Liver (tissue), 9 donors: ENCODE measurements around the gene WIPI1. TPM values are rescaled to one million over a fixed set of nuclear protein-coding genes. Genes with fewer than 3 reads are reported as not detected.

Experiments used
- DNase-seq: peaks from one replicate; pipeline ENCODE4 v3.0.0-alpha.2; 2017; ENCODE audit warnings: low spot score
- H3K27ac ChIP-seq, 2 donors: one replicate each; pipeline ENCODE4 v1.7.0; 2013; ENCODE audit warnings: inconsistent platforms in 2 of 2, low read length in 2 of 2, control low read depth in 1 of 2, low read depth in 1 of 2, mild to moderate bottlenecking in 1 of 2
- H3K27me3 ChIP-seq, 4 donors: one replicate each; pipeline versions ENCODE4 v1.6.1 to v1.7.0; 2013; ENCODE audit warnings: low read length in 3 of 4, inconsistent platforms in 1 of 4, mild to moderate bottlenecking in 1 of 4, moderate library complexity in 1 of 4; ENCODE audit not compliant: control insufficient read depth in 4 of 4, insufficient read depth in 4 of 4
- H3K36me3 ChIP-seq, 4 donors: one replicate each; pipeline versions ENCODE4 v1.6.1 to v1.7.0; 2013; ENCODE audit warnings: low read length in 3 of 4, mild to moderate bottlenecking in 3 of 4, low read depth in 1 of 4, moderate library complexity in 1 of 4; ENCODE audit not compliant: control insufficient read depth in 4 of 4, insufficient read depth in 3 of 4
- H3K4me1 ChIP-seq, 4 donors: one replicate each; pipeline versions ENCODE4 v1.6.1 to v1.7.0; 2013; ENCODE audit warnings: low read length in 3 of 4, mild to moderate bottlenecking in 3 of 4, moderate library complexity in 1 of 4; ENCODE audit not compliant: control insufficient read depth in 4 of 4, insufficient read depth in 4 of 4
- H3K4me3 ChIP-seq, 3 donors: one replicate each; pipeline versions ENCODE4 v1.6.1 to v1.7.0; 2013; ENCODE audit warnings: low read length in 3 of 3, control low read depth in 1 of 3, low read depth in 1 of 3, mild to moderate bottlenecking in 1 of 3
- H3K9ac ChIP-seq, 2 donors: one replicate each; pipeline ENCODE4 v1.7.0; 2013; ENCODE audit warnings: low read length in 2 of 2, mild to moderate bottlenecking in 2 of 2, moderate library complexity in 2 of 2, control low read depth in 1 of 2, low read depth in 1 of 2
- H3K9me3 ChIP-seq, 4 donors: one replicate each; pipeline versions ENCODE4 v1.6.1 to v1.7.0; 2013; ENCODE audit warnings: low read length in 3 of 4; ENCODE audit not compliant: control insufficient read depth in 4 of 4
- EGR1 ChIP-seq, 2 donors: IDR thresholded peaks; 2 replicates each; pipeline ENCODE4 v1.6.1; 2016 to 2018; ENCODE audit warnings: antibody characterized with exemption in 2 of 2, low read depth in 2 of 2
- FOXA2 ChIP-seq: IDR thresholded peaks from 2 replicates; pipeline ENCODE4 v1.6.1; 2016; ENCODE audit warnings: antibody characterized with exemption
- GABPA ChIP-seq, 2 donors: IDR thresholded peaks in 1 of 2; conservative IDR thresholded peaks in 1 of 2; 2 replicates each; pipeline ENCODE4 v1.6.1; 2016; ENCODE audit warnings: antibody characterized with exemption in 2 of 2, mild to moderate bottlenecking in 1 of 2, moderate library complexity in 1 of 2
- HNF4A ChIP-seq, 2 donors: conservative IDR thresholded peaks; 2 replicates each; pipeline ENCODE4 v1.6.1; 2016; ENCODE audit warnings: antibody characterized with exemption in 2 of 2, mild to moderate bottlenecking in 2 of 2
- HNF4G ChIP-seq: IDR thresholded peaks from 2 replicates; pipeline ENCODE4 v1.6.1; 2016; ENCODE audit warnings: antibody characterized with exemption
- NR2F2 ChIP-seq: IDR thresholded peaks from 2 replicates; pipeline ENCODE4 v1.6.1; 2016; ENCODE audit warnings: antibody characterized with exemption
- RAD21 ChIP-seq, 2 donors: IDR thresholded peaks; 2 replicates each; pipeline ENCODE4 v1.6.1; 2016; ENCODE audit warnings: antibody characterized with exemption in 2 of 2, mild to moderate bottlenecking in 2 of 2
- RXRA ChIP-seq, 2 donors: IDR thresholded peaks; 2 replicates each; pipeline ENCODE4 v1.6.1; 2017 to 2018; ENCODE audit warnings: antibody characterized with exemption in 2 of 2, mild to moderate bottlenecking in 1 of 2
- TAF1 ChIP-seq: conservative IDR thresholded peaks from 2 replicates; pipeline ENCODE4 v1.6.1; 2016; ENCODE audit warnings: antibody characterized with exemption, mild to moderate bottlenecking
- YY1 ChIP-seq: IDR thresholded peaks from 2 replicates; pipeline ENCODE4 v1.6.1; 2016; ENCODE audit warnings: antibody characterized with exemption, mild to moderate bottlenecking
- WGBS: extraction: QIAGEN DNeasy Blood & Tissue Kit; methylation state at CpG from one replicate; pipeline ENCODE4 v1.1.7; 2013; 5-methylcytosine and 5-hydroxymethylcytosine counted together
- polyA plus RNA-seq, 2 donors: library from polyadenylated mRNA; stranded (reverse) in 1 of 2; unstranded in 1 of 2; fragments of 200-250 nt in 1 of 2; fragments of >200 nt in 1 of 2; fragmentation: Nextera tagmentation in 1 of 2; extraction: Ambion mirVana in 1 of 2; gene quantifications; one replicate each; pipeline versions ENCODE4 v1.2.1 to v1.2.3, GENCODE V29; 2013 to 2015
- total RNA-seq, 2 donors: library from RNA; depleted of rRNA; stranded (reverse); fragments of >200 nt; gene quantifications; one replicate each; pipeline ENCODE4 v1.2.3, GENCODE V29; 2014
- TF ChIP-seq, protein P1 (sequence below): IDR thresholded peaks from 2 replicates; pipeline ENCODE4 v1.6.1; 2016; ENCODE audit warnings: antibody characterized with exemption, mild to moderate bottlenecking
- TF ChIP-seq, protein P2 (sequence below): fragments of 150-350 bp; IDR thresholded peaks from 2 replicates; pipeline ENCODE4 v1.5.1; 2017; ENCODE audit warnings: improper control_type of control experiment, low read depth, low read length; ENCODE audit not compliant: missing input control
- TF ChIP-seq, protein P3 (sequence below): IDR thresholded peaks from 2 replicates; pipeline ENCODE4 v1.6.1; 2016; ENCODE audit warnings: antibody characterized with exemption
- TF ChIP-seq, protein P4 (sequence below): IDR thresholded peaks from 2 replicates; pipeline ENCODE4 v1.6.1; 2016; ENCODE audit warnings: antibody characterized with exemption
- donor health status: healthy.
- donor health status: healthy.
- donor health status: healthy.
- donor health status: healthy.
- donor health status: healthy.

WIPI1 gene
- total and polyA plus RNA-seq, 4 donors: 21.1 to 48.6 (median 29.8) TPM

DNA sequence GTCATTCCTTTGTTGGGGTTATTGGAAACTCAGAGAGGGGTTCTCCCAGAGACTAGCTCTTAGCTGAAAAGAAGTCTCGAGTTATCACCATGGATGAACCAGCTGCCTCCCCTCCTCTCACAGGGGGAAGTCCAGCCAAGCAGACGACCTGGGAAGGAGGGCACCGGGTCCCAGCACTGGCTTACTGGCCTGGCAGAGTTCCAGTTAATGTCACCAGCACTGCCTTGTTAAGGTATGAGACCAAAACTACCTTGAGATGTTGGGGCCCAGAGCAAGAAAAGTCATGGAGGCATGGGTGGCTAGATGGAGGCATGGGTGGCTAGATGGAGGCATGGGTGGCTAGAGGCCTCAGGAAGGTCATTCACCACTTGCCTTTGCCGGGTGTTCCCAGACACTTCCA, 72.4 kb downstream of the WIPI1 start (continued):
- TF ChIP-seq, protein P1, sequence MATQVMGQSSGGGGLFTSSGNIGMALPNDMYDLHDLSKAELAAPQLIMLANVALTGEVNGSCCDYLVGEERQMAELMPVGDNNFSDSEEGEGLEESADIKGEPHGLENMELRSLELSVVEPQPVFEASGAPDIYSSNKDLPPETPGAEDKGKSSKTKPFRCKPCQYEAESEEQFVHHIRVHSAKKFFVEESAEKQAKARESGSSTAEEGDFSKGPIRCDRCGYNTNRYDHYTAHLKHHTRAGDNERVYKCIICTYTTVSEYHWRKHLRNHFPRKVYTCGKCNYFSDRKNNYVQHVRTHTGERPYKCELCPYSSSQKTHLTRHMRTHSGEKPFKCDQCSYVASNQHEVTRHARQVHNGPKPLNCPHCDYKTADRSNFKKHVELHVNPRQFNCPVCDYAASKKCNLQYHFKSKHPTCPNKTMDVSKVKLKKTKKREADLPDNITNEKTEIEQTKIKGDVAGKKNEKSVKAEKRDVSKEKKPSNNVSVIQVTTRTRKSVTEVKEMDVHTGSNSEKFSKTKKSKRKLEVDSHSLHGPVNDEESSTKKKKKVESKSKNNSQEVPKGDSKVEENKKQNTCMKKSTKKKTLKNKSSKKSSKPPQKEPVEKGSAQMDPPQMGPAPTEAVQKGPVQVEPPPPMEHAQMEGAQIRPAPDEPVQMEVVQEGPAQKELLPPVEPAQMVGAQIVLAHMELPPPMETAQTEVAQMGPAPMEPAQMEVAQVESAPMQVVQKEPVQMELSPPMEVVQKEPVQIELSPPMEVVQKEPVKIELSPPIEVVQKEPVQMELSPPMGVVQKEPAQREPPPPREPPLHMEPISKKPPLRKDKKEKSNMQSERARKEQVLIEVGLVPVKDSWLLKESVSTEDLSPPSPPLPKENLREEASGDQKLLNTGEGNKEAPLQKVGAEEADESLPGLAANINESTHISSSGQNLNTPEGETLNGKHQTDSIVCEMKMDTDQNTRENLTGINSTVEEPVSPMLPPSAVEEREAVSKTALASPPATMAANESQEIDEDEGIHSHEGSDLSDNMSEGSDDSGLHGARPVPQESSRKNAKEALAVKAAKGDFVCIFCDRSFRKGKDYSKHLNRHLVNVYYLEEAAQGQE: no peak

DNA sequence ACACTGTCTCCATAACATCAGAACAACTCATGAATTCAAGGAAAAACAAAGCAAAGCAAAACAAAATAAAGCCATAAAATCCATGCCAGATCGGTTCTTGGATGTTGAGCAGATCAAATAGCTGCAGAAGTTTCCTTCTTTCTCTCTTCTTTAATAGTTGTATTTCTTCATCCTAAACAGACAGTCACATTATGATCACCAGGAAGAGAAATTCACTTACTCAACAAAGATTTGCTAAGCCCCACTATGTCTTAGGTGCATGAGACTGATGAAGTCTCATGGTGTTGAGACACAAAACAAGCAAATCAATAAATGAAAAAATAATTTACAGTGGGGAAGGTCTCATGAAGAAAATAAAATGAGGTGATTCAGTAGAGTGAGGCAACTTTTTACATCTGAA, 72.8 kb downstream of the WIPI1 start:
- H3K9me3 ChIP-seq: no peaks in the 10 kb centered on the region
- H3K4me3 ChIP-seq: no peak overlapping the region
- no peaks in the 10 kb centered on the region for H3K27me3 ChIP-seq
- 87% methylated on average over 1 of the region's 1 CpG for WGBS
- H3K27ac ChIP-seq: no peak overlapping the region
- TF ChIP-seq FOXA2 (no peak), GABPA (IDR thresholded peaks at IDR 0.05 in 1 of 2, conservative IDR thresholded peaks at IDR 0.05 in 1 of 2) (no peak), HNF4A (conservative IDR thresholded peaks at IDR 0.05) (no peak), RAD21 (IDR thresholded peaks at IDR 0.05) (no peak)
- TF ChIP-seq, protein P2, sequence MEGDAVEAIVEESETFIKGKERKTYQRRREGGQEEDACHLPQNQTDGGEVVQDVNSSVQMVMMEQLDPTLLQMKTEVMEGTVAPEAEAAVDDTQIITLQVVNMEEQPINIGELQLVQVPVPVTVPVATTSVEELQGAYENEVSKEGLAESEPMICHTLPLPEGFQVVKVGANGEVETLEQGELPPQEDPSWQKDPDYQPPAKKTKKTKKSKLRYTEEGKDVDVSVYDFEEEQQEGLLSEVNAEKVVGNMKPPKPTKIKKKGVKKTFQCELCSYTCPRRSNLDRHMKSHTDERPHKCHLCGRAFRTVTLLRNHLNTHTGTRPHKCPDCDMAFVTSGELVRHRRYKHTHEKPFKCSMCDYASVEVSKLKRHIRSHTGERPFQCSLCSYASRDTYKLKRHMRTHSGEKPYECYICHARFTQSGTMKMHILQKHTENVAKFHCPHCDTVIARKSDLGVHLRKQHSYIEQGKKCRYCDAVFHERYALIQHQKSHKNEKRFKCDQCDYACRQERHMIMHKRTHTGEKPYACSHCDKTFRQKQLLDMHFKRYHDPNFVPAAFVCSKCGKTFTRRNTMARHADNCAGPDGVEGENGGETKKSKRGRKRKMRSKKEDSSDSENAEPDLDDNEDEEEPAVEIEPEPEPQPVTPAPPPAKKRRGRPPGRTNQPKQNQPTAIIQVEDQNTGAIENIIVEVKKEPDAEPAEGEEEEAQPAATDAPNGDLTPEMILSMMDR: no peak
- TF ChIP-seq, protein P3, sequence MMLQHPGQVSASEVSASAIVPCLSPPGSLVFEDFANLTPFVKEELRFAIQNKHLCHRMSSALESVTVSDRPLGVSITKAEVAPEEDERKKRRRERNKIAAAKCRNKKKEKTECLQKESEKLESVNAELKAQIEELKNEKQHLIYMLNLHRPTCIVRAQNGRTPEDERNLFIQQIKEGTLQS: no peak
- no peak overlapping the region for H3K9ac ChIP-seq
- peaks cover 6 to 60% (median 44%) of the 10 kb centered on the region in 4 donors for H3K4me1 ChIP-seq
- no peaks in the 10 kb centered on the region for H3K36me3 ChIP-seq
- DNase-seq: no peak

GRCh38 chr17:68383443-68384321, 73.6 kb downstream of the WIPI1 start:
- DNase-seq: no peak
- Histone ChIP-seq H3K27ac (peak overlapping the region; percentile 47 to 61), H3K9me3 (no peaks in the 10 kb centered on the region), H3K9ac (no peak overlapping the region), H3K27me3 (no peaks in the 10 kb centered on the region), H3K4me3 (no peak overlapping the region), H3K36me3 (no peaks in the 10 kb centered on the region), H3K4me1 (peaks cover 9 to 60% (median 48%) of the 10 kb centered on the region in 4 donors)
- WGBS: 47% methylated on average over 16 of the region's 16 CpGs
- peak; percentile 36 for TF ChIP-seq HNF4G
- TF ChIP-seq NR2F2: peak; percentile 95
- TF ChIP-seq, protein P4, sequence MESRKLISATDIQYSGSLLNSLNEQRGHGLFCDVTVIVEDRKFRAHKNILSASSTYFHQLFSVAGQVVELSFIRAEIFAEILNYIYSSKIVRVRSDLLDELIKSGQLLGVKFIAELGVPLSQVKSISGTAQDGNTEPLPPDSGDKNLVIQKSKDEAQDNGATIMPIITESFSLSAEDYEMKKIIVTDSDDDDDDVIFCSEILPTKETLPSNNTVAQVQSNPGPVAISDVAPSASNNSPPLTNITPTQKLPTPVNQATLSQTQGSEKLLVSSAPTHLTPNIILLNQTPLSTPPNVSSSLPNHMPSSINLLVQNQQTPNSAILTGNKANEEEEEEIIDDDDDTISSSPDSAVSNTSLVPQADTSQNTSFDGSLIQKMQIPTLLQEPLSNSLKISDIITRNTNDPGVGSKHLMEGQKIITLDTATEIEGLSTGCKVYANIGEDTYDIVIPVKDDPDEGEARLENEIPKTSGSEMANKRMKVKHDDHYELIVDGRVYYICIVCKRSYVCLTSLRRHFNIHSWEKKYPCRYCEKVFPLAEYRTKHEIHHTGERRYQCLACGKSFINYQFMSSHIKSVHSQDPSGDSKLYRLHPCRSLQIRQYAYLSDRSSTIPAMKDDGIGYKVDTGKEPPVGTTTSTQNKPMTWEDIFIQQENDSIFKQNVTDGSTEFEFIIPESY: no peak
- peak; percentile 61 to 72 for TF ChIP-seq RXRA (IDR thresholded peaks at IDR 0.05)
- TF ChIP-seq, protein P1: no peak
- no peak for TF ChIP-seq TAF1
- peak; percentile 77 to 79 for TF ChIP-seq HNF4A (conservative IDR thresholded peaks at IDR 0.05)
- TF ChIP-seq EGR1 (IDR thresholded peaks at IDR 0.05; ENCODE audit: low read depth in 2 of 2): no peak
- TF ChIP-seq FOXA2: peak; percentile 15
- peak; percentile 43 for TF ChIP-seq YY1
- TF ChIP-seq GABPA (IDR thresholded peaks at IDR 0.05 in 1 of 2, conservative IDR thresholded peaks at IDR 0.05 in 1 of 2): peak in 1 of 2 donors; percentile 20
